Loucy (cell line): ENCODE measurements around the gene CCDC88A.

Experiments used
- EZH2phosphoT487 ChIP-seq: fragments of 200-600 bp; IDR thresholded peaks from 2 replicates; pipeline ENCODE4 v1.6.1; 2018; ENCODE audit warnings: antibody characterized with exemption, mild to moderate bottlenecking, moderate library complexity, borderline replicate concordance
- TF ChIP-seq, protein P1 (sequence below): fragments of 200-600 bp; sonication (generic); conservative IDR thresholded peaks from 2 replicates; pipeline ENCODE4 v1.5.1; 2014; ENCODE audit warnings: mild to moderate bottlenecking, antibody characterized with exemption, low read length

DNA sequence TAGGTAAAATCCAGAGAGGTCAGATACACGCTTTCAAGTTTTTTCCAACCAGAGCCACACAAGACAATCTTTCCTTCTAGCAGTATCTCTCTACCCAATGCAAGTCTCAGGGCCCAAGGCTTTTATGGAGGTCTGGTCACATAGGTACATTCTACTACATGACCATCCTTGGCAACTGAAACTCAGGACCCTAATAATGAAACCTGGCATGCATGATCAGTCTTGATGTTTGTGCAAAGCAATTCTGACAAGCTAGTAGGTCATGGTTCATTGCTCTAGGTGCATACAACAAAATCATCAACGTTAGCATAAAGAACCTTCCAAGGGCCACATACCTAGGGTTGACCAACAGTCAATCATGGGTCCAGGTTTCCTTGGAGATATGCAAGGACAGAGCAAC is 33.2 kb upstream of the CCDC88A start:
- TF ChIP-seq, protein P1, sequence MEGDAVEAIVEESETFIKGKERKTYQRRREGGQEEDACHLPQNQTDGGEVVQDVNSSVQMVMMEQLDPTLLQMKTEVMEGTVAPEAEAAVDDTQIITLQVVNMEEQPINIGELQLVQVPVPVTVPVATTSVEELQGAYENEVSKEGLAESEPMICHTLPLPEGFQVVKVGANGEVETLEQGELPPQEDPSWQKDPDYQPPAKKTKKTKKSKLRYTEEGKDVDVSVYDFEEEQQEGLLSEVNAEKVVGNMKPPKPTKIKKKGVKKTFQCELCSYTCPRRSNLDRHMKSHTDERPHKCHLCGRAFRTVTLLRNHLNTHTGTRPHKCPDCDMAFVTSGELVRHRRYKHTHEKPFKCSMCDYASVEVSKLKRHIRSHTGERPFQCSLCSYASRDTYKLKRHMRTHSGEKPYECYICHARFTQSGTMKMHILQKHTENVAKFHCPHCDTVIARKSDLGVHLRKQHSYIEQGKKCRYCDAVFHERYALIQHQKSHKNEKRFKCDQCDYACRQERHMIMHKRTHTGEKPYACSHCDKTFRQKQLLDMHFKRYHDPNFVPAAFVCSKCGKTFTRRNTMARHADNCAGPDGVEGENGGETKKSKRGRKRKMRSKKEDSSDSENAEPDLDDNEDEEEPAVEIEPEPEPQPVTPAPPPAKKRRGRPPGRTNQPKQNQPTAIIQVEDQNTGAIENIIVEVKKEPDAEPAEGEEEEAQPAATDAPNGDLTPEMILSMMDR: no peak
- TF ChIP-seq EZH2phosphoT487: no peak
